GM12878 (cell line): ENCODE results near the gene MSLN. TPM values are rescaled to one million over a fixed set of nuclear protein-coding genes. Genes with fewer than 3 reads are reported as not detected.

Experiments used
- ATAC-seq: fragments of 200-7000 bp; cut with Tn5 transposase; 3 replicates; pipeline ENCODE4 v1.9.1; 2020; ENCODE audit warnings: mild to moderate bottlenecking, moderate library complexity
- BruUV-seq: library from RNA; stranded (reverse); fragments of 400-500 nt; replicated peaks from 2 replicates; lab custom pipeline; 2021; lab: Mats Ljungman, UMichigan
- CTCF ChIA-PET: fragments of 300-600 bp; sonication (Branson Sonifier 250); formaldehyde crosslinking; extraction: SDS; loops from one replicate; lab custom pipeline; 2021; ENCODE audit warnings: inconsistent platforms; lab: Yijun Ruan, JAX
- POLR2A ChIA-PET: fragments of 350-600 bp; formaldehyde crosslinking; extraction: SDS; loops from one replicate; lab custom pipeline; 2021; ENCODE audit warnings: inconsistent platforms; lab: Charles Lee
- RAD21 ChIA-PET: fragments of 300-600 bp; sonication (Branson Sonifier 250); formaldehyde crosslinking; loops from one replicate; lab custom pipeline; 2023; ENCODE audit warnings: antibody characterized with exemption; ENCODE audit not compliant: unreplicated experiment; lab: Charles Lee
- SMC1A ChIA-PET: fragments of 300-600 bp; sonication (Branson Sonifier 250); formaldehyde crosslinking; loops from one replicate; lab custom pipeline; 2023; ENCODE audit not compliant: unreplicated experiment, uncharacterized antibody; lab: Charles Lee
- DNase-seq: peaks from one replicate; pipeline ENCODE4 v3.0.0-alpha.2; 2011; ENCODE audit warnings: low read depth, low spot score
- FAIRE-seq: peaks from 3 replicates; lab custom pipeline; 2011; peaks lifted over from hg19 to GRCh38; lab: Jason Lieb, UNC
- H2AFZ ChIP-seq: 2 replicates; pipeline ENCODE4 v1.6.0; 2011; ENCODE audit warnings: low read depth, low read length, control low read depth; ENCODE audit not compliant: control insufficient read depth
- H3K27ac ChIP-seq: 2 replicates; pipeline ENCODE4 v1.5.1; 2011; ENCODE audit warnings: control low read depth; ENCODE audit not compliant: control insufficient read depth, insufficient read depth
- H3K27me3 ChIP-seq, 2 experiments: replicated peaks in 1 of 2; 2 replicates each; pipeline versions ENCODE4 v1.6.0 to v1.6.1; 2011; ENCODE audit warnings: low read length in 1 of 2; ENCODE audit not compliant: control insufficient read depth in 2 of 2, insufficient read depth in 2 of 2
- H3K36me3 ChIP-seq, 2 experiments: 2 replicates each; pipeline ENCODE4 v1.5.1; 2011; ENCODE audit warnings: low read length in 1 of 2; ENCODE audit not compliant: control insufficient read depth in 2 of 2, insufficient read depth in 2 of 2
- H3K4me1 ChIP-seq: 2 replicates; pipeline ENCODE4 v1.6.1; 2011; ENCODE audit warnings: mild to moderate bottlenecking, low read length, moderate library complexity, mixed read lengths; ENCODE audit not compliant: control insufficient read depth, insufficient read depth
- H3K4me2 ChIP-seq: 2 replicates; pipeline ENCODE4 v1.6.0; 2011; ENCODE audit warnings: control low read depth; ENCODE audit not compliant: control insufficient read depth, insufficient read depth
- H3K4me3 ChIP-seq: fragments of 200-600 bp; sonication (generic); 2 replicates; pipeline ENCODE4 v1.5.1; 2016
- H3K79me2 ChIP-seq: 2 replicates; pipeline ENCODE4 v1.6.0; 2011; ENCODE audit warnings: low read length; ENCODE audit not compliant: control insufficient read depth, insufficient read depth
- H3K9ac ChIP-seq: 2 replicates; pipeline ENCODE4 v1.8.0; 2011; ENCODE audit warnings: low read length, control low read depth, mixed read lengths; ENCODE audit not compliant: control insufficient read depth, insufficient read depth
- H3K9me3 ChIP-seq: replicated peaks from 3 replicates; pipeline ENCODE4 v1.5.1; 2011; ENCODE audit warnings: mild to moderate bottlenecking, low read length; ENCODE audit not compliant: control insufficient read depth, insufficient read depth
- H4K20me1 ChIP-seq: 2 replicates; pipeline ENCODE4 v1.6.0; 2011; ENCODE audit not compliant: control insufficient read depth, insufficient read depth
- ASH2L ChIP-seq: fragments of 300-600, 200-600 bp; sonication (generic); IDR thresholded peaks from 2 replicates; pipeline ENCODE4 v1.6.1; 2017; ENCODE audit warnings: low read depth, mild to moderate bottlenecking, borderline replicate concordance
- BMI1 ChIP-seq: fragments of 450-650 bp; IDR thresholded peaks from 2 replicates; pipeline ENCODE4 v1.6.1; 2016; ENCODE audit warnings: mild to moderate bottlenecking, moderate library complexity, borderline replicate concordance
- EGR1 ChIP-seq, 2 experiments: IDR thresholded peaks; 1 replicate in 1 of 2; 2 replicates in 1 of 2; pipeline ENCODE4 v1.6.1; 2011 to 2012; ENCODE audit warnings: low read depth in 2 of 2, low read length in 2 of 2, borderline replicate concordance in 1 of 2, mild to moderate bottlenecking in 1 of 2, moderate library complexity in 1 of 2
- EZH2 ChIP-seq: IDR thresholded peaks from 2 replicates; pipeline ENCODE4 v1.6.1; 2012; ENCODE audit warnings: low read depth, mild to moderate bottlenecking, control low read depth, inconsistent platforms, low read length, borderline replicate concordance; ENCODE audit not compliant: control insufficient read depth
- JUND ChIP-seq: IDR thresholded peaks from 2 replicates; pipeline ENCODE4 v1.6.1; 2012; ENCODE audit warnings: low read depth, mild to moderate bottlenecking, low read length, improper control_type of control experiment, moderate library complexity
- KAT2A ChIP-seq: conservative IDR thresholded peaks from 2 replicates; pipeline ENCODE4 v1.6.1; 2011; ENCODE audit warnings: low read depth, low read length; ENCODE audit not compliant: control insufficient read depth
- NR2C1 ChIP-seq: fragments of 450-650 bp; IDR thresholded peaks from 2 replicates; pipeline ENCODE4 v1.6.1; 2017; ENCODE audit warnings: antibody characterized with exemption, mild to moderate bottlenecking, moderate library complexity
- NRF1 ChIP-seq: conservative IDR thresholded peaks from 2 replicates; pipeline ENCODE4 v1.6.1; 2011; ENCODE audit warnings: mild to moderate bottlenecking, low read depth, low read length, improper control_type of control experiment
- SPI1 ChIP-seq: IDR thresholded peaks from 2 replicates; pipeline ENCODE4 v1.6.1; 2011; ENCODE audit warnings: low read depth, mild to moderate bottlenecking, low read length, moderate library complexity, borderline replicate concordance; ENCODE audit not compliant: insufficient read depth
- STAT3 ChIP-seq: IDR thresholded peaks from 2 replicates; pipeline ENCODE4 v1.6.1; 2011; ENCODE audit warnings: low read depth, low read length, improper control_type of control experiment
- WGBS: methylation state at CpG from one replicate; pipeline ENCODE4 v1.1.6; 2016; ENCODE audit warnings: low lambda C conversion rate; ENCODE audit not compliant: insufficient replicate concordance, insufficient coverage; ENCODE audit errors: missing lambda C conversion rate; 5-methylcytosine and 5-hydroxymethylcytosine counted together
- in situ Hi-C: fragments of 300-500 bp; cut with MboI; formaldehyde crosslinking; loops from 9 replicates; pipeline ENCODE4 v1.14.3; 2018; ENCODE audit warnings: mixed read lengths
- intact Hi-C: fragments of 100-400 bp; cut with micrococcal nuclease; formaldehyde crosslinking; loops from one replicate; pipeline ENCODE4 v1.14.2; 2022; ENCODE audit not compliant: unreplicated experiment
- polyA plus RNA-seq, 11 experiments: library from polyadenylated mRNA; depleted of rRNA in 4 of 11; unstranded in 6 of 11; stranded (reverse) in 5 of 11; fragments of >200 nt; fragmentation: Nextera tagmentation in 4 of 11; fragmentation: Illumina TruSeq in 1 of 11; extraction: Ambion mirVana in 4 of 11; extraction: Trizol in 1 of 11; gene quantifications; 1 replicate in 1 of 11; 2 replicates in 10 of 11; pipeline versions ENCODE4 v1.2.1 to v1.2.3, GENCODE V29; 2011 to 2016; ENCODE audit warnings: inconsistent platforms in 2 of 11, missing spikeins in 2 of 11, low read depth in 1 of 11
- total RNA-seq, 4 experiments: library from RNA; depleted of rRNA in 3 of 4; stranded (reverse); fragments of >200 nt in 3 of 4; fragmentation: Illumina TruSeq in 1 of 4; extraction: Trizol in 1 of 4; gene quantifications; 2 replicates each; pipeline versions ENCODE4 v1.2.1 to v1.2.3, GENCODE V29; 2013 to 2021
- TF ChIP-seq, protein P1 (sequence below): fragments of 450-650 bp; IDR thresholded peaks from 2 replicates; pipeline ENCODE4 v1.6.1; 2018; ENCODE audit warnings: borderline replicate concordance, mild to moderate bottlenecking; ENCODE audit not compliant: partially characterized antibody
- TF ChIP-seq, protein P2 (sequence below): fragments of 450-650 bp; IDR thresholded peaks from 2 replicates; pipeline ENCODE4 v1.6.1; 2018; ENCODE audit warnings: mild to moderate bottlenecking, low read depth, moderate library complexity; ENCODE audit not compliant: partially characterized antibody
- TF ChIP-seq, protein P3 (sequence below): IDR thresholded peaks from 2 replicates; pipeline ENCODE4 v1.6.1; 2011; ENCODE audit warnings: mild to moderate bottlenecking, low read depth, low read length, moderate library complexity; ENCODE audit not compliant: insufficient replicate concordance
- TF ChIP-seq, protein P4 (sequence below): IDR thresholded peaks from 2 replicates; pipeline ENCODE4 v1.6.1; 2012; ENCODE audit warnings: low read length, inconsistent platforms

MSLN gene
- total and polyA plus RNA-seq, 10 of the 15 experiments (the other 5 are each of a cell fraction or from before 2014, with no cell fraction given), result 0.08 TPM; not detected in 9

DNA sequence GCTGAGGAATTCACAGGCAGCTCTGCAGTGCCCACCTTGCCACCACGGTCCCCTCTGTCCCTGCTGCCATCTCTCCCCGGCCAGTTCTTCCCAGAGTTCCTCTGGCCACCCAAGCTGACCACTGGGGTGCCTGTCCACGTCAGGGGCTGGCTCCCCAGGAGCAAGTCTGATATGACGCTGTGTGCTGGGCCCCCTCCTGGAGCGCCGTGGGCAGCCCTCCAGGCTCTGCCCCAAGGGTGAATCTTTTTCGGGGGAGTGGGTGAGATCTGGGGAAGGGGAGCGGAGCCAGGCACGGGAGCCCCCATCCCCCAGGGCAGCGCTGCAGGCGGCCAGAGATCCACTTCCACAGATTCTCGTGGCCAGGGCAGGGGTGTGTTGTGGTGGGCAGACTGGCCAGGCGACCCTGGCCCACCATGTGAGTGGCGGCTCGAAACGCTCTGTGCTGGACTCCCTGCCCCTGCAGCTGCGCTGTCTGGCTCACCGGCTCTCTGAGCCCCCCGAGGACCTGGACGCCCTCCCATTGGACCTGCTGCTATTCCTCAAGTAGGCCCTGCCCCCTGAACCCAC, 3.7 kb downstream of the MSLN start:
- Histone ChIP-seq H3K4me2 (no peak overlapping the region), H2AFZ (no peak overlapping the region), H3K79me2 (no peaks in the 10 kb centered on the region), H3K4me3 (no peak overlapping the region), H3K4me1 (no peaks in the 10 kb centered on the region), H3K27me3 (no peaks in the 10 kb centered on the region), H3K9ac (no peak overlapping the region), H3K9me3 (no peaks in the 10 kb centered on the region), H3K27ac (no peak overlapping the region), H3K36me3 (no peaks in the 10 kb centered on the region), H4K20me1 (no peaks in the 10 kb centered on the region)
- WGBS, result 37% methylated on average over 20 of the region's 20 CpGs
- intact Hi-C loops (no loop called here), in situ Hi-C loops (no loop called here)
- no peak for DNase-seq
- ChIA-PET CTCF (no interaction called here), RAD21 (no interaction called here), POLR2A (no interaction called here), SMC1A (no interaction called here)
- ATAC-seq, result no peak
- FAIRE-seq, result no peak
- no TSS peak for BruUV-seq
- TF ChIP-seq EGR1 (IDR thresholded peaks at IDR 0.05; ENCODE audit: borderline replicate concordance in 1 of 2, low read depth in 2 of 2, low read length in 2 of 2), result no peak
- TF ChIP-seq, protein P1, sequence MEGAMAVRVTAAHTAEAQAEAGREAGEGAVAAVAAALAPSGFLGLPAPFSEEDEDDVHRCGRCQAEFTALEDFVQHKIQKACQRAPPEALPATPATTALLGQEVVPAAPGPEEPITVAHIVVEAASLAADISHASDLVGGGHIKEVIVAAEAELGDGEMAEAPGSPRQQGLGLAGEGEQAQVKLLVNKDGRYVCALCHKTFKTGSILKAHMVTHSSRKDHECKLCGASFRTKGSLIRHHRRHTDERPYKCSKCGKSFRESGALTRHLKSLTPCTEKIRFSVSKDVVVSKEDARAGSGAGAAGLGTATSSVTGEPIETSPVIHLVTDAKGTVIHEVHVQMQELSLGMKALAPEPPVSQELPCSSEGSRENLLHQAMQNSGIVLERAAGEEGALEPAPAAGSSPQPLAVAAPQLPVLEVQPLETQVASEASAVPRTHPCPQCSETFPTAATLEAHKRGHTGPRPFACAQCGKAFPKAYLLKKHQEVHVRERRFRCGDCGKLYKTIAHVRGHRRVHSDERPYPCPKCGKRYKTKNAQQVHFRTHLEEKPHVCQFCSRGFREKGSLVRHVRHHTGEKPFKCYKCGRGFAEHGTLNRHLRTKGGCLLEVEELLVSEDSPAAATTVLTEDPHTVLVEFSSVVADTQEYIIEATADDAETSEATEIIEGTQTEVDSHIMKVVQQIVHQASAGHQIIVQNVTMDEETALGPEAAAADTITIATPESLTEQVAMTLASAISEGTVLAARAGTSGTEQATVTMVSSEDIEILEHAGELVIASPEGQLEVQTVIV, result no peak
- TF ChIP-seq BMI1, result no peak
- TF ChIP-seq JUND, result no peak
- TF ChIP-seq, protein P2, sequence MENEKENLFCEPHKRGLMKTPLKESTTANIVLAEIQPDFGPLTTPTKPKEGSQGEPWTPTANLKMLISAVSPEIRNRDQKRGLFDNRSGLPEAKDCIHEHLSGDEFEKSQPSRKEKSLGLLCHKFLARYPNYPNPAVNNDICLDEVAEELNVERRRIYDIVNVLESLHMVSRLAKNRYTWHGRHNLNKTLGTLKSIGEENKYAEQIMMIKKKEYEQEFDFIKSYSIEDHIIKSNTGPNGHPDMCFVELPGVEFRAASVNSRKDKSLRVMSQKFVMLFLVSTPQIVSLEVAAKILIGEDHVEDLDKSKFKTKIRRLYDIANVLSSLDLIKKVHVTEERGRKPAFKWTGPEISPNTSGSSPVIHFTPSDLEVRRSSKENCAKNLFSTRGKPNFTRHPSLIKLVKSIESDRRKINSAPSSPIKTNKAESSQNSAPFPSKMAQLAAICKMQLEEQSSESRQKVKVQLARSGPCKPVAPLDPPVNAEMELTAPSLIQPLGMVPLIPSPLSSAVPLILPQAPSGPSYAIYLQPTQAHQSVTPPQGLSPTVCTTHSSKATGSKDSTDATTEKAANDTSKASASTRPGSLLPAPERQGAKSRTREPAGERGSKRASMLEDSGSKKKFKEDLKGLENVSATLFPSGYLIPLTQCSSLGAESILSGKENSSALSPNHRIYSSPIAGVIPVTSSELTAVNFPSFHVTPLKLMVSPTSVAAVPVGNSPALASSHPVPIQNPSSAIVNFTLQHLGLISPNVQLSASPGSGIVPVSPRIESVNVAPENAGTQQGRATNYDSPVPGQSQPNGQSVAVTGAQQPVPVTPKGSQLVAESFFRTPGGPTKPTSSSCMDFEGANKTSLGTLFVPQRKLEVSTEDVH, result no peak
- TF ChIP-seq NR2C1, result no peak
- TF ChIP-seq, protein P3, sequence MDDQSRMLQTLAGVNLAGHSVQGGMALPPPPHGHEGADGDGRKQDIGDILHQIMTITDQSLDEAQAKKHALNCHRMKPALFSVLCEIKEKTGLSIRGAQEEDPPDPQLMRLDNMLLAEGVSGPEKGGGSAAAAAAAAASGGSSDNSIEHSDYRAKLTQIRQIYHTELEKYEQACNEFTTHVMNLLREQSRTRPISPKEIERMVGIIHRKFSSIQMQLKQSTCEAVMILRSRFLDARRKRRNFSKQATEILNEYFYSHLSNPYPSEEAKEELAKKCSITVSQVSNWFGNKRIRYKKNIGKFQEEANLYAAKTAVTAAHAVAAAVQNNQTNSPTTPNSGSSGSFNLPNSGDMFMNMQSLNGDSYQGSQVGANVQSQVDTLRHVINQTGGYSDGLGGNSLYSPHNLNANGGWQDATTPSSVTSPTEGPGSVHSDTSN, result no peak
- TF ChIP-seq, protein P4, sequence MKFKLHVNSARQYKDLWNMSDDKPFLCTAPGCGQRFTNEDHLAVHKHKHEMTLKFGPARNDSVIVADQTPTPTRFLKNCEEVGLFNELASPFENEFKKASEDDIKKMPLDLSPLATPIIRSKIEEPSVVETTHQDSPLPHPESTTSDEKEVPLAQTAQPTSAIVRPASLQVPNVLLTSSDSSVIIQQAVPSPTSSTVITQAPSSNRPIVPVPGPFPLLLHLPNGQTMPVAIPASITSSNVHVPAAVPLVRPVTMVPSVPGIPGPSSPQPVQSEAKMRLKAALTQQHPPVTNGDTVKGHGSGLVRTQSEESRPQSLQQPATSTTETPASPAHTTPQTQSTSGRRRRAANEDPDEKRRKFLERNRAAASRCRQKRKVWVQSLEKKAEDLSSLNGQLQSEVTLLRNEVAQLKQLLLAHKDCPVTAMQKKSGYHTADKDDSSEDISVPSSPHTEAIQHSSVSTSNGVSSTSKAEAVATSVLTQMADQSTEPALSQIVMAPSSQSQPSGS, result no peak
- no peak for TF ChIP-seq KAT2A
- no peak for TF ChIP-seq ASH2L
- TF ChIP-seq SPI1, result no peak
- no peak for TF ChIP-seq STAT3
- no peak for TF ChIP-seq NRF1
- TF ChIP-seq EZH2, result no peak
